Measurements from ENCODE around the gene BLOC1S1. TPM values are rescaled to one million over a fixed set of nuclear protein-coding genes. Genes with fewer than 3 reads are reported as not detected.

The BLOC1S1 gene
- polyA plus RNA-seq, 10 donors, result 80.9 to 115 (median 99.5) TPM

GRCh38 chr12:55692631-55693322 is 23.1 kb upstream of the BLOC1S1 start:
- DNase-seq, result no peak

GRCh38 chr12:55693323-55694187 is 22.3 kb upstream of the BLOC1S1 start:
- no peak for DNase-seq

GRCh38 chr12:55694188-55694515 is 21.7 kb upstream of the BLOC1S1 start:
- no peak for DNase-seq

- DNase-seq, result no peak
These were observed 21.2 kb upstream of the BLOC1S1 start for GRCh38 chr12:55694651-55695050.

GRCh38 chr12:55695349-55695748 is 20.5 kb upstream of the BLOC1S1 start:
- DNase-seq, result no peak

DNA sequence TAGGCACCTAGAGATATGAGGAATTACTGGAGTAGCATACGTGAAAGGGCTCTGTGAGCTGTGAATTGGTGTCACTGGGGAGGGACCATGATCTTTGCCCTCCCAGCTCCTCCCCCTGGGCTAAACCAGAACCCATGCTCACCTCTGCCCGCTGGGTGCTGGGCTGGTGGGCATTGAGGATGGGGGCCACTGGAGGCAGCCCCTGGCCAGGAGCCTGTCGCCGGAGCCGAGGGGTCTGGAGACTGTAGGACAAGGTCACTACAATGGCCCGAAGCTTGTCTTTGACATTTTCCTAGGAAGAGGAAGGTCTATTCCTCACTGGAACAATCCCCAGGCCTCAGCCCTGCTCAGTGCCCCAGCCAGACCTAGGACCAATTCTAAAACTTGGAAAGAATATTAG is 19.7 kb upstream of the BLOC1S1 start:
- no peak for DNase-seq

GRCh38 chr12:55696796-55697462 is 18.9 kb upstream of the BLOC1S1 start:
- DNase-seq, result no peak

DNA sequence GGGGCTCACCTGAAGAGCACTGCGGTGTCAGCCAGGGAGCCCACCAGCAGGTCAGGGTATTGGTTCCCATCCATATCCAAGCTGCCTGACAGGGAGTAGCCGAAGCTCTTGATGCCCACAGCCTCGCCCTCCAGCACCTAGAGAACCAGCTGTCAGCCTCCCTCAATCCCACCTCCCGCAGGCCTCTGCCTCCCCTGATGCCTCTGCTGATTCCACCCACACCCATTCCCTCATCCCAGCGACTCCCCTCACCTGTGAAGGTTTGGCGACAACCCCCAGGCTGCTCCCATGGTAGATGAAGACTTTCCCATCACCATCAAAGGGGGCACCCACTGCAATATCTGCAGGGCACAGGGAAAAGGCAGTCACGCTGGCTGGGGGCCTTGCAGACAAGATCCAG is 18.2 kb upstream of the BLOC1S1 start:
- DNase-seq, result no peak

DNA sequence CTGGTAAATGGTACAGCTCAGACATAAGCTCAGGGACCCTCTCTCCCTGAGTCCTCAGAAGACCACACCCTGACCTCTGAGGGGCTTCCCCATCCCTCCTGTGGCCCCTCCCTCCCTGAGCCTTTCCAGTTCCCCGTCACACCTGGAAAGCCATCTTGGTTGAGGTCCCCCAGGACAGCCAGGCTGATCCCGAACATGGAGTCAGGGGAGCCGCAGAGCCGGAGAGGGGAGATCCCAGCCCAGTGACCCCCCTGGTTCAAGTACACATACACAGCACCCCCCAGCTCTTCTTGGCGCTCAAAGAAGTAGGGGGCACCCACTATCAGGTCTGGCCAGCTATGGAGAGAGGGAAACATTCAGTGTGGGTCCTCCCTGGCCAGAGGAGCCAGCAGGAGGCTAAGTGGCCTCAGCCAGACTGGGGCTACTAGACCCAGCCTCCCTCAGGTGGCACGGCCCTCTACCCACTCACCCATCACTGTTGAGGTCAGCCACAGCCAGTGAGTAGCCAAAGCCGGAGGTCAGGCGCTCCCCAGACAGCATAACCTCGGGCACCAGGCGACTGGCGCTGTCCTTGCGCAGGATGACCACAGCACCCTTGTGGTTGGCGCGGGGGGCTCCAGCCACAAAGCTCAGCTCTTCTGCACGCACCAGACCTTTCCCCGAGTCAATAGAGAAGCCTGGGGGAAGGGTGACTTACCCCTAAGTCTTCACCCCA is 17.4 kb upstream of the BLOC1S1 start:
- DNase-seq, result no peak

GRCh38 chr12:55698965-55699364 is 16.9 kb upstream of the BLOC1S1 start:
- DNase-seq, result no peak

DNA sequence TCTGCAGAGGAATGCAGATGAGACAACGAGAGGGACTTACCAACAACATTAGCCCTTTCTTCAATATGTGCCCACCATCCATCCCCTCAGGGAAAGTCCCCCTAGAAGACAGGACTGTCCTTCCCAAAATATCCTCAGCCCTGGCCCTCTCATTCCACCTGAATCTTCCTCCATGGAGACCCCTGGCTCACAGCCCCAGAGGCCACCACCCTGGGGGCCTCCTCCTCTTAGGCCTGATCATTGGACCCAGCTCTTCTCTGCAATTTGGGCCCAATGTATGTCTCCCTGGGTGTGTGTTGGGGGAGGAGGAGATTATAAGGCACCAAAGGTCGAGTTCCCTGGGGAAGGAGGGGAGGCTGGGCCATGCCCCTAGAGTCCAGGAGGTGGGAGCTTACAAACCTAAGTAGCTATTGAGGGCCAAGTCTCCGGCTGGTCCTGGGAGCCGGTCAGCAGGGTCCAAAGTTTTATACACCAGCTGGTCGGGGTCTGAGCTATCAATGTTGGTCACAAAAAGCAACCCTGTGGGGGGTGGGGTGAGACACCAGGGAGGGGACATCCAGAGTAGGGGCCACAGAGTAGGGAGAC is 16.3 kb upstream of the BLOC1S1 start:
- no peak for DNase-seq

GRCh38 chr12:55700255-55701018 is 15.4 kb upstream of the BLOC1S1 start:
- peak in 1 of 3 donors; percentile 19 for DNase-seq

DNA sequence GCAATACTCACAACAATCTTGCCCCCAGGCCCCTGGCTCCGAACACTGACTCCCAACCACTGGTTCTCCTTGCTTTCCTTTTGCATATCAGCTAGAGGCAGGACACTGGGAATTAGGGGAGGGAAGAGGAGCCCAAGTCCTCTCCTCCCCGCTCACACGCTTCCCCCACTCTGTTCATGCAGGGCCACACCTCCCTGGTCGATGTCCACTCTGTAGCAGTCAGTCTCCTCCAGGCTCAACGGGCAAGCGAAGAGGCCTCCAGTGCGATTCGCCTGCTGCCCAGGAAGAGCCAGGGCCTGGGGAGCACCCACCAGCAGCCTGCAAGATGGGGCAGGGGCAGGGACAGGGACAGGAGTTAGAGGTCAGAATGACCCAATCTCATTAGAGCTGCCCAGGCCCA is 13.0 kb upstream of the BLOC1S1 start:
- no peak for DNase-seq

DNA sequence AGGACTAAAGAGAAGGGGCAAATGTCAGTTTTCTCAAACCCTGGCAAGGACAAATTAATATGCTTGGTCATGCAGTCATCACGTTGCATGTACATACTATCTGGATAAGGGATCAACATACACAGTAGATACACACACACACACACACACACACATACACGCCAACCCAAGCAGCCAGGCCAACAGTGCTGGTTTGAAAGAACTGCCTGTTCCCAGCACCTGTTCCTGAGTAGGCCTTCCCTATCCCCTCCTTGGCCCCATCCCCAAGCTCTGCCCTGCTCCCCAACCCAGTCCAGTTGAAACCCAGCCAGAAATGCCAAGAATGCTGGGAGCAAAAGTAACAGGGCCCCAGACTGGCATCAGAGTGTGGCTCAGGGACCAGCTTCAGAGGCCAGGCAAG is 12.6 kb upstream of the BLOC1S1 start:
- DNase-seq, result peak; percentile 80 to 83 (median 82)

- peak in 2 of 3 donors; percentile 77 to 84 for DNase-seq
These were observed 11.7 kb upstream of the BLOC1S1 start for GRCh38 chr12:55703901-55704761.

DNA sequence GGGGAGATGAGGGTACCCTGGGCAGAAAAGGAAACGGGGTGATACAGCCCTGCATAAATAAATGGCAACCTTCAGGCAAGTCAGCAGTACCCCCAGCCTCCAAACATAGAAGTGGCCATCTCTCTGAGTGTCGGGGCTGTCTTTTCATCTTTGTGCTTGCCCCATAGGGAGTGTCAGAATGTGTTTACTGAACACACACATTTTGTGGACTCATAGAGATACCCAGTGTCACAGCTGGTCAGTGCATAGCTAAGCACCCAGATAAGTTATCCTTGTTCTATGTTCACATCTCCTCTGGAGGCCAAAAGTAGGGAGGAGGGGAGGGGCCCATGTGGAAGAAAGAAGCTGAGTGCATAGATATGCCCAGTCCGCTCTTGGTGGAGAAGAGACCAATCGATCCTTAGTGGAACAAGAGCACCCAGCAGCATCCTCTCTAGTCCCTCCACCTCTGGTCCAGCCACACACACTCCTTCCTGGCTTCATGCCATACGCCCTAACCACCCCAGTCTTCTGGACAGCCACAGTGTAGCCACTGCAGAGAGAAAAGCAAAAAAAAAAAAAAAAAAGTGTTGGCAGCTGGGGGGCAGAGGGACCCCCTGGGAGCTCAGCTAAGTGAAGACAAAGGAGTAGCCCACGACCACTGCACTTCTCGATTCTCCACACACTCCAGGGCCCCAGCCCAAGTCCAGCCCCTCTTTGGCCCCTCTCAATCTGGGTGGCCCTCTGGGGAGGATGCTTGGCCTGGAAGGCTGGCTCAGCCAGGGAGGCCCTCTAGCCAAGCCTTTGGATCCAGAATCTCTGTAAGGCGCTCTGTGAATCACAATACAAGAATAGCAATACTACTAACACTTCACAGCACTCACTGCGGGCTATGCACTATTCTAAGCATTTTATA is 10.8 kb upstream of the BLOC1S1 start:
- DNase-seq, result peak in 1 of 3 donors; percentile 76

- DNase-seq, result peak in 1 of 3 donors; percentile 44
These were observed 10.0 kb upstream of the BLOC1S1 start for GRCh38 chr12:55705782-55706402.

DNA sequence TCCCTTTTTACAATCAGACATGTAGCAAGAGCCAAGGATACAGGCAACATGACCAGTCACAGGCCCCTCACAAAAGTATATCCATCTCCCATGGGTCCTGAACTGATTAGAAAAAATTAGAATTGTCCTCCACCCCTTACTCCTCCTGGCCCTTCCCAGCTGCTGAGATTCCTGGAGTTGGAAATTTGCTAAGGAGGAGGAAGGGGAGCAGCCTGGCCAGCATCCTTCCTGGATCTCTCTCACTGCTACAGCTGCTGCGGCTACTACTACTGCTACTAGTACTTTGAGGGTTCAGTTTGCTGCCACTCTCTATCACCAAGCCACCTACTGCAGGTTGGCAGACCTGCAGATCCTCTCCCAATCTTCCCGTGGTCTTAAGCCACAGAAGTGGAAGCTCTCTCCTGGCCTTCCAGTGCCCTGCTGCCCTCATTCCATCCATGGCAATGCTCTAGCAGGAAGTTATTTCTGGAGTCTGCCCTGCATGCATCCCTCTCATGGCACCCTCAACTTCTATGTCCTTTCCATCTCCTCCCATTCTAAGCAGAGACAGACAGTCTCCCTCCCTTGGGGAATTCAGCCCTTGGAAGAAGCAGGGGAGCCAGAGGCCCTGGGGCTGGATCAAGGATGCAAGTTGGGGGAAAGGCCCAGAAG is 9.2 kb upstream of the BLOC1S1 start:
- peak in 1 of 3 donors; percentile 70 for DNase-seq
